Astrocyte (in vitro differentiated cells and primary cell): ENCODE data around the gene CHST15.

Experiments
- CTCF ChIP-seq: IDR thresholded peaks from 2 replicates; pipeline ENCODE4 v1.5.1; 2011; ENCODE audit warnings: low read depth, mild to moderate bottlenecking, inconsistent platforms, low read length, moderate library complexity; ENCODE audit not compliant: insufficient read depth
- EZH2 ChIP-seq: IDR thresholded peaks from 2 replicates; pipeline ENCODE4 v1.6.1; 2012; ENCODE audit warnings: mild to moderate bottlenecking, low read length, inconsistent platforms; ENCODE audit not compliant: insufficient read depth

GRCh38 chr10:124138883-124139348 lies 45.5 kb upstream of the CHST15 start:
- TF ChIP-seq CTCF = no peak
- no peak for TF ChIP-seq EZH2
